IMR-90 (cell line): ENCODE data around the gene TSPAN14.

Experiments used
- CEBPB ChIP-seq: IDR thresholded peaks from 2 replicates; pipeline ENCODE4 v1.6.1; 2012; ENCODE audit warnings: low read depth, low read length, improper control_type of control experiment
- CTCF ChIP-seq: conservative IDR thresholded peaks from 2 replicates; pipeline ENCODE4 v1.5.1; 2012; ENCODE audit warnings: mild to moderate bottlenecking, low read depth, low read length, improper control_type of control experiment
- MAFK ChIP-seq: IDR thresholded peaks from 2 replicates; pipeline ENCODE4 v1.6.1; 2012; ENCODE audit warnings: low read depth, low read length, improper control_type of control experiment
- MAZ ChIP-seq: IDR thresholded peaks from 2 replicates; pipeline ENCODE4 v1.6.1; 2012; ENCODE audit warnings: low read depth, mild to moderate bottlenecking, low read length, improper control_type of control experiment, moderate library complexity, borderline replicate concordance
- MXI1 ChIP-seq: IDR thresholded peaks from 2 replicates; pipeline ENCODE4 v1.6.1; 2012; ENCODE audit warnings: low read depth, mild to moderate bottlenecking, low read length, moderate library complexity, borderline replicate concordance
- POLR2A ChIP-seq: IDR thresholded peaks from 2 replicates; pipeline ENCODE4 v1.6.1; 2012; ENCODE audit warnings: mild to moderate bottlenecking, low read depth, low read length
- RAD21 ChIP-seq: IDR thresholded peaks from 2 replicates; pipeline ENCODE4 v1.6.1; 2012; ENCODE audit warnings: low read length, improper control_type of control experiment
- RCOR1 ChIP-seq: IDR thresholded peaks from 2 replicates; pipeline ENCODE4 v1.6.1; 2012; ENCODE audit warnings: mild to moderate bottlenecking, low read length, improper control_type of control experiment; ENCODE audit not compliant: insufficient replicate concordance
- RFX5 ChIP-seq: IDR thresholded peaks from 2 replicates; pipeline ENCODE4 v1.8.0; 2012; ENCODE audit warnings: low read depth, mild to moderate bottlenecking, low read length, moderate library complexity
- SMC3 ChIP-seq: fragments of 150-350 bp; IDR thresholded peaks from 2 replicates; pipeline ENCODE4 v1.6.1; 2016; ENCODE audit warnings: low read depth, mild to moderate bottlenecking, antibody characterized with exemption, low read length, moderate library complexity
- TF ChIP-seq, protein P1 (sequence below): fragments of 150-350 bp; IDR thresholded peaks from 2 replicates; pipeline ENCODE4 v1.6.1; 2016; ENCODE audit warnings: low read depth, mild to moderate bottlenecking, low read length, moderate library complexity, borderline replicate concordance

DNA sequence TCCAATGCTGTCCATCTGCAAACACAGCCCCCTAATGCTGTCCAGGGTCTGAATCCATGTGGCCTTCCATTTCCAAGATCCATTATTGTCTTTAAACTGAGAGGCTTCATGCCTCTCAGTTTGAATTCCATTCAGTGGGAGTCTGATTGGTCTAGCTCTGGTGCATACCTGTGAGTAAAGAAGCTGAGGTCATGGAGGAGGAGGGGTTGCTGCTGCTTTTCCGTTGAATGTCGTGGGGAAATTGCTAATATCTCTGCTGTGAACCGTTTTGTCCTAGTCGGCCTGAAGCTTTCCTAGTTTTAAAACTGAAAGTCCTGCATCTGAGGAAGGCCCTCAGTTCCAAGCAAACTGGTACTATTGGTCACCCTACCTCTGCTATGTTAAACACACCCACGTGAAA, 101.3 kb downstream of the TSPAN14 start:
- TF ChIP-seq MAFK = no peak
- TF ChIP-seq CTCF = no peak
- TF ChIP-seq MXI1 = no peak
- no peak for TF ChIP-seq RAD21
- TF ChIP-seq POLR2A = no peak
- no peak for TF ChIP-seq CEBPB
- TF ChIP-seq RCOR1 = no peak
- TF ChIP-seq, protein P1, sequence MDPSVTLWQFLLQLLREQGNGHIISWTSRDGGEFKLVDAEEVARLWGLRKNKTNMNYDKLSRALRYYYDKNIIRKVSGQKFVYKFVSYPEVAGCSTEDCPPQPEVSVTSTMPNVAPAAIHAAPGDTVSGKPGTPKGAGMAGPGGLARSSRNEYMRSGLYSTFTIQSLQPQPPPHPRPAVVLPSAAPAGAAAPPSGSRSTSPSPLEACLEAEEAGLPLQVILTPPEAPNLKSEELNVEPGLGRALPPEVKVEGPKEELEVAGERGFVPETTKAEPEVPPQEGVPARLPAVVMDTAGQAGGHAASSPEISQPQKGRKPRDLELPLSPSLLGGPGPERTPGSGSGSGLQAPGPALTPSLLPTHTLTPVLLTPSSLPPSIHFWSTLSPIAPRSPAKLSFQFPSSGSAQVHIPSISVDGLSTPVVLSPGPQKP = no peak
- no peak for TF ChIP-seq MAZ
- no peak for TF ChIP-seq SMC3
- TF ChIP-seq RFX5 = no peak
